ENCODE measurements around the gene FKBP1A. TPM values are rescaled to one million over a fixed set of nuclear protein-coding genes. Genes with fewer than 3 reads are reported as not detected.

Gene FKBP1A
- total and polyA plus RNA-seq, 2 experiments from 2014 or later, result 99.5 to 161 TPM

GRCh38 chr20:1392443-1392692 lies 486 bp downstream of the FKBP1A start:
- H3K4me3 ChIP-seq, result peak overlapping the region; percentile 73

GRCh38 chr20:1391640-1392442 lies 1.0 kb downstream of the FKBP1A start:
- TF ChIP-seq EZH2 (IDR thresholded peaks at IDR 0.05; ENCODE audit: borderline replicate concordance) (no peak), CTCF (IDR thresholded peaks at IDR 0.05; ENCODE audit: poor library complexity) (no peak), EZH2phosphoT487 (IDR thresholded peaks at IDR 0.05; ENCODE audit: low read depth, severe bottlenecking, unreplicated experiment) (no peak)
- H3K9me2 ChIP-seq (replicated peaks; ENCODE audit: insufficient read depth), result no peaks in the 10 kb centered on the region
- DNase-seq (ENCODE audit: low spot score), result peak; percentile 30
- peaks cover 38% of the 10 kb centered on the region for H4K20me1 ChIP-seq (ENCODE audit: insufficient read depth, poor library complexity, severe bottlenecking)
- H3K4me3 ChIP-seq, result peak overlapping the region; percentile 73
- H3K4me2 ChIP-seq, result peak overlapping the region; percentile 82
- H2AFZ ChIP-seq, result no peak overlapping the region
- peaks cover 14% of the 10 kb centered on the region for H3K27me3 ChIP-seq
- H3K79me2 ChIP-seq, result peaks cover 58% of the 10 kb centered on the region
- no peak overlapping the region for H3K27ac ChIP-seq
- 7% methylated on average over 15 of the region's 16 CpGs for whole genome bisulfite sequencing (ENCODE audit: low lambda C conversion rate, missing lambda C conversion rate)
- H3K9me3 ChIP-seq (ENCODE audit: low read depth), result no peaks in the 10 kb centered on the region
- peaks cover 25% of the 10 kb centered on the region for H3K4me1 ChIP-seq (ENCODE audit: insufficient read depth)
- H3K36me3 ChIP-seq (replicated peaks; ENCODE audit: insufficient read depth, low read depth), result no peaks in the 10 kb centered on the region

More at GRCh38 chr20:1392443-1392692, 486 bp downstream of the FKBP1A start:
- Histone ChIP-seq H3K4me2 (peak overlapping the region; percentile 82), H3K36me3 (replicated peaks; ENCODE audit: insufficient read depth, low read depth) (no peaks in the 10 kb centered on the region), H2AFZ (peak overlapping the region; percentile 51), H3K79me2 (peaks cover 53% of the 10 kb centered on the region), H3K4me1 (ENCODE audit: insufficient read depth) (peaks cover 25% of the 10 kb centered on the region), H4K20me1 (ENCODE audit: insufficient read depth, poor library complexity, severe bottlenecking) (peaks cover 38% of the 10 kb centered on the region), H3K9me3 (ENCODE audit: low read depth) (no peaks in the 10 kb centered on the region), H3K9me2 (replicated peaks; ENCODE audit: insufficient read depth) (no peaks in the 10 kb centered on the region), H3K27ac (no peak overlapping the region), H3K27me3 (peaks cover 14% of the 10 kb centered on the region)
- DNase-seq (ENCODE audit: low spot score), result no peak
- no peak for TF ChIP-seq EZH2 (IDR thresholded peaks at IDR 0.05; ENCODE audit: borderline replicate concordance)
- TF ChIP-seq CTCF (IDR thresholded peaks at IDR 0.05; ENCODE audit: poor library complexity), result no peak
- no peak for TF ChIP-seq EZH2phosphoT487 (IDR thresholded peaks at IDR 0.05; ENCODE audit: low read depth, severe bottlenecking, unreplicated experiment)
- 0% methylated on average over 3 of the region's 13 CpGs for WGBS (ENCODE audit: low lambda C conversion rate, missing lambda C conversion rate)

- Histone ChIP-seq H3K27ac (no peak overlapping the region), H3K79me2 (peaks cover 69% of the 10 kb centered on the region), H3K4me3 (no peak overlapping the region), H3K27me3 (peaks cover 8% of the 10 kb centered on the region), H3K36me3 (replicated peaks; ENCODE audit: insufficient read depth, low read depth) (no peaks in the 10 kb centered on the region), H3K9me2 (replicated peaks; ENCODE audit: insufficient read depth) (no peaks in the 10 kb centered on the region), H4K20me1 (ENCODE audit: insufficient read depth, poor library complexity, severe bottlenecking) (peaks cover 49% of the 10 kb centered on the region), H3K9me3 (ENCODE audit: low read depth) (no peaks in the 10 kb centered on the region), H3K4me1 (ENCODE audit: insufficient read depth) (peaks cover 25% of the 10 kb centered on the region), H2AFZ (no peak overlapping the region), H3K4me2 (peak overlapping the region; percentile 82)
- no peak for TF ChIP-seq CTCF (IDR thresholded peaks at IDR 0.05; ENCODE audit: poor library complexity)
- no peak for TF ChIP-seq EZH2phosphoT487 (IDR thresholded peaks at IDR 0.05; ENCODE audit: low read depth, severe bottlenecking, unreplicated experiment)
- no peak for TF ChIP-seq EZH2 (IDR thresholded peaks at IDR 0.05; ENCODE audit: borderline replicate concordance)
- no peak for DNase-seq (ENCODE audit: low spot score)
- WGBS (ENCODE audit: low lambda C conversion rate, missing lambda C conversion rate), result 84% methylated on average over 16 of the region's 16 CpGs
Observed at GRCh38 chr20:1390581-1391403, 2.1 kb downstream of the FKBP1A start.

Data from hepatocyte (in vitro differentiated cells).